Measurements from ENCODE around the gene ZNF302. TPM values are rescaled to one million over a fixed set of nuclear protein-coding genes. Genes with fewer than 3 reads are reported as not detected.

The ZNF302 gene
- total and polyA plus RNA-seq, 7 experiments from 2014 or later: 13.6 to 61.4 (median 25.3) TPM

DNA sequence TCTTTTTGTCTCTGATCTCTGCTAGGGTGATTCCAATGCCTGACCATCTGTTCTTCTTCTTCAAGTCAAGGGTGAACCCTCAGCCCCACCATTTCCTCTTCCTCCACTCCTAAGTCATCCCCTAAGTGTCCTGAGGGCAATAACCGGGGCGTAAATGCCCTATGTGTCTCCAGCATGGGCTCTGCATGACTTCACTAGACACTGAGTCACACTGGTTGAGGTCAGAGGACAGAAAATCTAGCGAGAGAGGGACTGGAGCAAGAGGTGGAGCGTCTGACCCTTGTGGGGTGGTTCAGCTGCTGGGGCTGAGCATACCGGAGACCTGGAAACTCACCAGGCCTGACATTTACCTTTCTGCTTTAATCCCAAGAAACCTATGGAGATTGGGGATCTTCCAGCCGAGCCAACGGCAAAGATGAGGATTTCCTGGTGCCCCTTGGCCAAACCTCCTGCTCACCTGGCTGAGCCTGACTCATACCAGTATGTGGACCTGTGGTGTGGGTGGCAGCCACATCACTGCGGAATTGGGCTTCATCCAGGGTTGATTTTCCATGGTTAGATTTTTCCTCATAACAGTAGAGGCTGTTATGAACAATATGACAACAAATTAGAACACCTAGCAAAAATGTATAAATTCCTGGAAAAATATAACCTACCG is 27.5 kb upstream of the ZNF302 start:
- DNase-seq (no peak), ATAC-seq (no peak)
- peaks cover 2 to 12% (median 9%) of the 10 kb centered on the region in 5 donors for H3K27me3 Mint-ChIP-seq
- H3K36me3 Mint-ChIP-seq: peaks cover 0 to 21% (median 16%) of the 10 kb centered on the region in 5 donors
- POLR2A ChIA-PET: no interaction called here
- H3K27ac Mint-ChIP-seq: no peak overlapping the region
- intact Hi-C loops (cut with micrococcal nuclease): no loop called here
- no peak overlapping the region for H3K4me3 Mint-ChIP-seq
- peaks cover 0 to 3% (median 0%) of the 10 kb centered on the region in 7 donors for H3K4me1 Mint-ChIP-seq
- no peaks in the 10 kb centered on the region for H3K27me3 ChIP-seq (ENCODE audit: control insufficient read depth in 2 of 2, insufficient read depth in 2 of 2, low read length in 2 of 2)
- no peak overlapping the region for H3K4me3 ChIP-seq (ENCODE audit: low read length)
- no peaks in the 10 kb centered on the region for H3K4me1 ChIP-seq (ENCODE audit: control insufficient read depth in 2 of 2, insufficient read depth in 2 of 2, low read length in 2 of 2)
- no peaks in the 10 kb centered on the region for H3K36me3 ChIP-seq (ENCODE audit: control insufficient read depth in 2 of 3, insufficient read depth in 3 of 3, low read length in 3 of 3)
- no peaks in the 10 kb centered on the region for H3K9me3 ChIP-seq (ENCODE audit: control insufficient read depth in 2 of 3, low read length in 3 of 3)
- CTCF ChIA-PET: no interaction called here
- H3K27ac ChIP-seq (ENCODE audit: low read depth, low read length): no peak overlapping the region
- H3K9me3 Mint-ChIP-seq: peaks cover 0 to 34% (median 8%) of the 10 kb centered on the region in 11 donors

- Histone ChIP-seq H3K9me3 (ENCODE audit: control insufficient read depth in 2 of 3, low read length in 3 of 3) (no peaks in the 10 kb centered on the region), H3K27ac (ENCODE audit: low read depth, low read length) (no peak overlapping the region), H3K27me3 (ENCODE audit: control insufficient read depth in 2 of 2, insufficient read depth in 2 of 2, low read length in 2 of 2) (no peaks in the 10 kb centered on the region), H3K4me3 (ENCODE audit: low read length) (no peak overlapping the region), H3K36me3 (ENCODE audit: control insufficient read depth in 2 of 3, insufficient read depth in 3 of 3, low read length in 3 of 3) (no peaks in the 10 kb centered on the region), H3K4me1 (ENCODE audit: control insufficient read depth in 2 of 2, insufficient read depth in 2 of 2, low read length in 2 of 2) (no peaks in the 10 kb centered on the region)
- ChIA-PET POLR2A (no interaction called here), CTCF (interaction anchor here (1.4 kb wide), 1 partner anchor 12 kb away, joined by 5 read pairs; no protein-coding TSS in a partner anchor)
- Mint-ChIP-seq H3K9me3 (peaks cover 0 to 49% (median 8%) of the 10 kb centered on the region in 11 donors), H3K4me1 (peaks cover 0 to 5% (median 0%) of the 10 kb centered on the region in 7 donors), H3K27me3 (peaks cover 2 to 17% (median 9%) of the 10 kb centered on the region in 5 donors), H3K4me3 (no peak overlapping the region), H3K27ac (no peak overlapping the region), H3K36me3 (peaks cover 0 to 26% (median 23%) of the 10 kb centered on the region in 5 donors)
- ATAC-seq (no peak), DNase-seq (no peak)
- intact Hi-C loops (cut with micrococcal nuclease): no loop called here
Observed at GRCh38 chr19:34651747-34652146, 25.7 kb upstream of the ZNF302 start.

DNA sequence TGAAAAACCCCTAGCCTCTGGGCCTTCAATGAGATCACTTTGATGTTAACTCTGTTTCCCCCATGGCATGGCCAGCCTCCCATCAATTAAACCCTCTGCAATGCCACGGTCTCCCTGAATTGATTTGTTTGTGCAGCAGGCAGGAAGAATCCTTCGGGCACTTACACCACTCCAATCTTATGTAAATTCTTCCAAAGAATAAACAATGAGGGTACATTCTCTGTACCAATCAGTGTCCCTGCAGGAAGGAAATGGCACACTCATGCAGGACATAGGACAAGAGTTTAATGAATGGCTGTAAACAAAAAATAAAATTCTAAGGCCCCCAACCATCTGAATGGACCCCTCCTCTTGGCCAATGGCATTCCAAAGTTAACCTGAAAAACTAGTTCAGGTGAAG is 22.7 kb upstream of the ZNF302 start:
- Mint-ChIP-seq H3K27me3 (peaks cover 0 to 28% (median 17%) of the 10 kb centered on the region in 5 donors), H3K4me1 (peaks cover 0 to 5% (median 0%) of the 10 kb centered on the region in 7 donors), H3K4me3 (no peak overlapping the region), H3K9me3 (peaks cover 0 to 78% (median 19%) of the 10 kb centered on the region in 11 donors), H3K36me3 (peaks cover 2 to 33% (median 29%) of the 10 kb centered on the region in 5 donors), H3K27ac (no peak overlapping the region)
- Histone ChIP-seq H3K36me3 (ENCODE audit: control insufficient read depth in 2 of 3, insufficient read depth in 3 of 3, low read length in 3 of 3) (no peaks in the 10 kb centered on the region), H3K27me3 (ENCODE audit: control insufficient read depth in 2 of 2, insufficient read depth in 2 of 2, low read length in 2 of 2) (no peaks in the 10 kb centered on the region), H3K4me1 (ENCODE audit: control insufficient read depth in 2 of 2, insufficient read depth in 2 of 2, low read length in 2 of 2) (no peaks in the 10 kb centered on the region), H3K9me3 (ENCODE audit: control insufficient read depth in 2 of 3, low read length in 3 of 3) (no peaks in the 10 kb centered on the region), H3K27ac (ENCODE audit: low read depth, low read length) (no peak overlapping the region), H3K4me3 (ENCODE audit: low read length) (no peak overlapping the region)
- POLR2A ChIA-PET: no interaction called here
- ATAC-seq (no peak), DNase-seq (no peak)
- CTCF ChIA-PET: interaction anchor here (0.6 to 1.3 kb wide), 3 partner anchors 15 to 58 kb away, joined by 5 to 7 read pairs (median 5); no protein-coding TSS in a partner anchor
- intact Hi-C loops (cut with micrococcal nuclease): no loop called here

DNA sequence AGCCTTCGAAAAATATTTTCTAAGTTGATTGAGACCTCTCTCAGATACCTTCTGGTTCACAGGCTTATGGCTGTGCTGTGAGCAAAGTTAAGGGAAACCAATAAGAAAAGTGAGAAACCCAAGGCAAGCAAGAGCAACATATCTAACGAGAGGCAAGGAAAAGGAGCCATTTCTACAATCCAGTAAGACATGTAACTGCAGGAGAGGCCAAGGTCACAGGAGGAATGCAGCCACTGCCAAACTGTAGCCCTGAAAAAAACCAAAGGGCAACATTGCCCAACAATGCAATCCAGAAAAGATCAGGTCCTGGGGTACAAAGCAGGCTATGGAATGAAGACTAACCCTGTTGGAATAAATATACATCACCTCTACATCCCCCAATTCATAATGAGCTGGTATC is 21.8 kb upstream of the ZNF302 start:
- no peaks in the 10 kb centered on the region for H3K36me3 ChIP-seq (ENCODE audit: control insufficient read depth in 2 of 3, insufficient read depth in 3 of 3, low read length in 3 of 3)
- no peak overlapping the region for H3K4me3 ChIP-seq (ENCODE audit: low read length)
- no peak for DNase-seq
- POLR2A ChIA-PET: no interaction called here
- Mint-ChIP-seq H3K27ac (no peak overlapping the region), H3K27me3 (peaks cover 0 to 25% (median 17%) of the 10 kb centered on the region in 5 donors), H3K4me3 (no peak overlapping the region), H3K9me3 (peaks cover 3 to 78% (median 19%) of the 10 kb centered on the region in 11 donors), H3K36me3 (peaks cover 2 to 34% (median 29%) of the 10 kb centered on the region in 5 donors), H3K4me1 (peaks cover 0 to 5% (median 0%) of the 10 kb centered on the region in 7 donors)
- intact Hi-C loops (cut with micrococcal nuclease): no loop called here
- no peak overlapping the region for H3K27ac ChIP-seq (ENCODE audit: low read depth, low read length)
- no peaks in the 10 kb centered on the region for H3K4me1 ChIP-seq (ENCODE audit: control insufficient read depth in 2 of 2, insufficient read depth in 2 of 2, low read length in 2 of 2)
- no peak for ATAC-seq
- no peaks in the 10 kb centered on the region for H3K9me3 ChIP-seq (ENCODE audit: control insufficient read depth in 2 of 3, low read length in 3 of 3)
- no peaks in the 10 kb centered on the region for H3K27me3 ChIP-seq (ENCODE audit: control insufficient read depth in 2 of 2, insufficient read depth in 2 of 2, low read length in 2 of 2)
- CTCF ChIA-PET: interaction anchor here (0.6 kb wide), 1 partner anchor 43 kb away, joined by 5 read pairs; no protein-coding TSS in a partner anchor

- peaks cover 2 to 20% (median 9%) of the 10 kb centered on the region in 5 donors for H3K36me3 Mint-ChIP-seq
- intact Hi-C loops (cut with micrococcal nuclease): no loop called here
- Histone ChIP-seq H3K27ac (ENCODE audit: low read depth, low read length) (no peak overlapping the region), H3K4me3 (ENCODE audit: low read length) (no peak overlapping the region), H3K27me3 (ENCODE audit: control insufficient read depth in 2 of 2, insufficient read depth in 2 of 2, low read length in 2 of 2) (no peaks in the 10 kb centered on the region), H3K36me3 (ENCODE audit: control insufficient read depth in 2 of 3, insufficient read depth in 3 of 3, low read length in 3 of 3) (no peaks in the 10 kb centered on the region), H3K9me3 (ENCODE audit: control insufficient read depth in 2 of 3, low read length in 3 of 3) (no peaks in the 10 kb centered on the region), H3K4me1 (ENCODE audit: control insufficient read depth in 2 of 2, insufficient read depth in 2 of 2, low read length in 2 of 2) (peaks cover 6% of the 10 kb centered on the region in 2 donors)
- peaks cover 11 to 23% (median 14%) of the 10 kb centered on the region in 7 donors for H3K4me1 Mint-ChIP-seq
- H3K27ac Mint-ChIP-seq: no peak overlapping the region
- peaks cover 0 to 17% (median 0%) of the 10 kb centered on the region in 5 donors for H3K27me3 Mint-ChIP-seq
- ATAC-seq (no peak), DNase-seq (no peak)
- peaks cover 3 to 31% (median 12%) of the 10 kb centered on the region in 11 donors for H3K9me3 Mint-ChIP-seq
- no peak overlapping the region for H3K4me3 Mint-ChIP-seq
- POLR2A ChIA-PET: interaction anchor here (0.6 to 1.1 kb wide), 2 partner anchors 15 to 16 kb away, joined by 3 read pairs; partner anchors contain the start of gene ZNF302
- CTCF ChIA-PET: interaction anchor here (0.6 kb wide), 1 partner anchor 10 kb away, joined by 3 read pairs; no protein-coding TSS in a partner anchor
Observed at GRCh38 chr19:34661357-34661756, 16.1 kb upstream of the ZNF302 start.

DNA sequence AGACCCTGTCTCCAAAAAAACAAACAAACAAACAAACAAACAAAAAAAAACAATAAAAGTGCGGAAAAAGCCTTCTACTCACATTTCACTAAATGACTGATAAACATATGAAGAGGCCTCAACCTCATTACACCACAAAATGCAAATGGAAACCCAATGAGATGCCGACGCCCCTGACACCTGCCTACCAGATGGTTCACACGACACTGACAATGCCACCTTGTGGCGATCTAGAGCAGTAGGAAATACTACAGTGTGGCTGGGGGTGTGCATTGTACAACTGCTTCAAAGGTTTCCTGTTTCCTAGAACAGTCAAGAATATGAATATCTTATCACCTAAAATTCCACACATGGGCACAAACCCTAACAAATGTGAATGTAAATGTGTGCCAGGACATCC is 14.6 kb upstream of the ZNF302 start:
- peak overlapping the region in 7 of 9 donors; percentile 6 to 65 (median 30) for H3K27ac Mint-ChIP-seq
- Histone ChIP-seq H3K4me1 (ENCODE audit: control insufficient read depth in 2 of 2, insufficient read depth in 2 of 2, low read length in 2 of 2) (peaks cover 6% of the 10 kb centered on the region in 2 donors), H3K36me3 (ENCODE audit: control insufficient read depth in 2 of 3, insufficient read depth in 3 of 3, low read length in 3 of 3) (no peaks in the 10 kb centered on the region), H3K4me3 (ENCODE audit: low read length) (no peak overlapping the region), H3K27me3 (ENCODE audit: control insufficient read depth in 2 of 2, insufficient read depth in 2 of 2, low read length in 2 of 2) (no peaks in the 10 kb centered on the region), H3K27ac (ENCODE audit: low read depth, low read length) (no peak overlapping the region), H3K9me3 (ENCODE audit: control insufficient read depth in 2 of 3, low read length in 3 of 3) (no peaks in the 10 kb centered on the region)
- CTCF ChIA-PET: interaction anchor here (0.7 kb wide), 1 partner anchor 15 kb away, joined by 3 read pairs; the partner anchor contains the start of gene ZNF302
- H3K36me3 Mint-ChIP-seq: peaks cover 1 to 13% (median 5%) of the 10 kb centered on the region in 5 donors
- DNase-seq: peak in 7 of 9 donors; percentile 44 to 69 (median 54)
- POLR2A ChIA-PET: no interaction called here
- ATAC-seq: peak; percentile 95
- peak overlapping the region in 4 of 10 donors; percentile 0 to 50 (median 14) for H3K4me3 Mint-ChIP-seq
- H3K27me3 Mint-ChIP-seq: peaks cover 0 to 7% (median 0%) of the 10 kb centered on the region in 5 donors
- peaks cover 11 to 34% (median 22%) of the 10 kb centered on the region in 7 donors for H3K4me1 Mint-ChIP-seq
- peaks cover under 1 to 17% (median 4%) of the 10 kb centered on the region in 11 donors for H3K9me3 Mint-ChIP-seq
- intact Hi-C loops (cut with micrococcal nuclease): loop anchor here (1.0 kb wide), 1 partner anchor 24 kb away; no protein-coding TSS in a partner anchor
